ENCODE results near the gene FILIP1L. TPM values are rescaled to one million over a fixed set of nuclear protein-coding genes. Genes with fewer than 3 reads are reported as not detected.

The FILIP1L gene
- total RNA-seq, 1 experiment from 2014 or later: 0.07 TPM

- no peak overlapping the region for H3K4ac ChIP-seq (ENCODE audit: low read depth, low read length)
- no peak overlapping the region for H4K91ac ChIP-seq (ENCODE audit: insufficient read length, low read depth, low read length)
- no peaks in the 10 kb centered on the region for H3K9me3 Mint-ChIP-seq
- H3K23ac ChIP-seq (ENCODE audit: insufficient read length, low read depth, low read length): no peak overlapping the region
- no peak for TF ChIP-seq CTCF (conservative IDR thresholded peaks at IDR 0.05)
- no peak for DNase-seq
- no peak overlapping the region for H3K27ac Mint-ChIP-seq
- peaks cover 2% of the 10 kb centered on the region for H3K79me1 ChIP-seq (ENCODE audit: insufficient read depth, low read depth, low read length, poor library complexity, severe bottlenecking)
- H3K14ac ChIP-seq (ENCODE audit: insufficient read depth, low read length): no peak overlapping the region
- H2BK5ac ChIP-seq (ENCODE audit: insufficient read length, low read length): no peak overlapping the region
- H2BK12ac ChIP-seq (ENCODE audit: insufficient read length, low read depth, low read length): no peak overlapping the region
- H3K79me2 ChIP-seq (ENCODE audit: insufficient read depth, low read length): no peaks in the 10 kb centered on the region
- H3K4me2 ChIP-seq (ENCODE audit: insufficient read depth, insufficient read length, low read length): no peak overlapping the region
- no peak overlapping the region for H2AFZ ChIP-seq (ENCODE audit: low read length)
- no peak overlapping the region for H4K8ac ChIP-seq (replicated peaks; ENCODE audit: insufficient read length, low read depth, low read length)
- H3K27me3 ChIP-seq (ENCODE audit: insufficient read depth, low read length): no peaks in the 10 kb centered on the region
- no peak overlapping the region for H3K18ac ChIP-seq (ENCODE audit: insufficient read length, low read depth, low read length)
- H3K36me3 Mint-ChIP-seq (ENCODE audit: insufficient read depth in 1 of 3, low read depth in 3 of 3): peaks cover 0 to 2% (median 0%) of the 10 kb centered on the region in 3 experiments; a peak in 1 of 7 replicates
- H3K56ac ChIP-seq (ENCODE audit: insufficient read length, low read depth, low read length): no peak overlapping the region
- peaks cover 2 to 8% of the 10 kb centered on the region in 2 experiments; a peak in 3 of 4 replicates for H3K4me1 Mint-ChIP-seq
- H3K4me3 Mint-ChIP-seq: no peak overlapping the region
- H2AK5ac ChIP-seq (ENCODE audit: insufficient read length, low read length): no peak overlapping the region
- WGBS (ENCODE audit: extremely low coverage, insufficient read length, low lambda C conversion rate): no CpG with 5 or more reads among the region's 3 CpGs
- H2BK120ac ChIP-seq (ENCODE audit: low read depth, low read length, poor library complexity, severe bottlenecking): no peak overlapping the region
- no peak overlapping the region for H3T11ph ChIP-seq (ENCODE audit: low read length)
- H4K5ac ChIP-seq (ENCODE audit: insufficient read length, low read depth, low read length): no peak overlapping the region
- H2BK20ac ChIP-seq (ENCODE audit: low read depth, low read length, poor library complexity, severe bottlenecking): no peak overlapping the region
- no peaks in the 10 kb centered on the region for H4K20me1 ChIP-seq (ENCODE audit: control insufficient read depth, insufficient read depth, insufficient read length)
- H3K9me3 ChIP-seq (ENCODE audit: control insufficient read depth, low read depth, low read length): no peaks in the 10 kb centered on the region
- no peaks in the 10 kb centered on the region for H3K23me2 ChIP-seq (ENCODE audit: insufficient read length, low read depth, low read length, poor library complexity, severe bottlenecking)
- H3K4me1 ChIP-seq (ENCODE audit: insufficient read depth, low read length): no peaks in the 10 kb centered on the region
- H2BK15ac ChIP-seq (ENCODE audit: low read depth, low read length): no peak overlapping the region
- H3K9ac ChIP-seq (ENCODE audit: extremely low read depth, insufficient read length, low read length): no peak overlapping the region
- H3K27me3 Mint-ChIP-seq (ENCODE audit: low read depth): no peaks in the 10 kb centered on the region
- H3K27ac ChIP-seq (ENCODE audit: insufficient read length, low read depth, low read length): no peak overlapping the region
Measured at GRCh38 chr3:99829844-99830243, 284.5 kb downstream of the FILIP1L start.
